H9 (cell line): ENCODE measurements around the gene CPT1B. TPM values are rescaled to one million over a fixed set of nuclear protein-coding genes. Genes with fewer than 3 reads are reported as not detected.

ENCODE experiments used
- DNase-seq: peaks from one replicate; pipeline ENCODE4 v3.0.0-alpha.2; 2017
- H2AFZ ChIP-seq: one replicate; pipeline ENCODE4 v1.6.1; 2013; ENCODE audit warnings: mild to moderate bottlenecking, low read length, control low read depth, moderate library complexity
- H2AK5ac ChIP-seq: 2 replicates; pipeline ENCODE4 v1.6.1; 2013; ENCODE audit warnings: low read length, control low read depth, mixed read lengths; ENCODE audit not compliant: insufficient read length
- H2BK120ac ChIP-seq: one replicate; pipeline ENCODE4 v1.6.1; 2013; ENCODE audit warnings: low read depth, mild to moderate bottlenecking, low read length, control low read depth, inconsistent platforms; ENCODE audit not compliant: poor library complexity, severe bottlenecking
- H2BK12ac ChIP-seq: 2 replicates; pipeline ENCODE4 v1.6.1; 2013; ENCODE audit warnings: low read length, control low read depth, mixed read lengths, low read depth; ENCODE audit not compliant: insufficient read length
- H2BK15ac ChIP-seq: 2 replicates; pipeline ENCODE4 v1.6.1; 2013; ENCODE audit warnings: low read depth, low read length, control low read depth
- H2BK20ac ChIP-seq: one replicate; pipeline ENCODE4 v1.6.1; 2013; ENCODE audit warnings: low read depth, mild to moderate bottlenecking, low read length, control low read depth, inconsistent platforms; ENCODE audit not compliant: poor library complexity, severe bottlenecking
- H2BK5ac ChIP-seq: 2 replicates; pipeline ENCODE4 v1.6.1; 2013; ENCODE audit warnings: low read length, control low read depth, mixed read lengths; ENCODE audit not compliant: insufficient read length
- H3K14ac ChIP-seq: 2 replicates; pipeline ENCODE4 v1.6.1; 2013; ENCODE audit warnings: low read length, control low read depth; ENCODE audit not compliant: insufficient read depth
- H3K18ac ChIP-seq: 2 replicates; pipeline ENCODE4 v1.6.1; 2013; ENCODE audit warnings: low read depth, mild to moderate bottlenecking, mixed read lengths, low read length, control low read depth; ENCODE audit not compliant: insufficient read length
- H3K23ac ChIP-seq: 2 replicates; pipeline ENCODE4 v1.6.1; 2013; ENCODE audit warnings: low read length, control low read depth, mixed read lengths, low read depth; ENCODE audit not compliant: insufficient read length
- H3K23me2 ChIP-seq: 2 replicates; pipeline ENCODE4 v1.6.1; 2013; ENCODE audit warnings: low read depth, mild to moderate bottlenecking, mixed read lengths, low read length, control low read depth; ENCODE audit not compliant: insufficient read length, poor library complexity, severe bottlenecking
- H3K27ac ChIP-seq: 2 replicates; pipeline ENCODE4 v1.5.1; 2013; ENCODE audit warnings: low read length, control low read depth, mixed read lengths, low read depth; ENCODE audit not compliant: insufficient read length
- H3K27me3 ChIP-seq: 2 replicates; pipeline ENCODE4 v1.6.1; 2013; ENCODE audit warnings: low read length, control low read depth, inconsistent platforms; ENCODE audit not compliant: insufficient read depth
- H3K4ac ChIP-seq: 2 replicates; pipeline ENCODE4 v1.6.1; 2013; ENCODE audit warnings: low read depth, mild to moderate bottlenecking, control low read depth, inconsistent platforms, low read length, moderate library complexity
- H3K4me1 ChIP-seq: 2 replicates; pipeline ENCODE4 v1.6.1; 2013; ENCODE audit warnings: low read length, control low read depth, inconsistent platforms; ENCODE audit not compliant: insufficient read depth
- H3K4me2 ChIP-seq: 2 replicates; pipeline ENCODE4 v1.6.1; 2013; ENCODE audit warnings: low read length, control low read depth, mixed read lengths; ENCODE audit not compliant: insufficient read length, insufficient read depth
- H3K56ac ChIP-seq: 2 replicates; pipeline ENCODE4 v1.6.1; 2013; ENCODE audit warnings: low read depth, mild to moderate bottlenecking, mixed read lengths, low read length, control low read depth; ENCODE audit not compliant: insufficient read length
- H3K79me1 ChIP-seq: 2 replicates; pipeline ENCODE4 v1.6.1; 2013; ENCODE audit warnings: low read depth, mild to moderate bottlenecking, moderate library complexity, low read length, control low read depth, inconsistent platforms; ENCODE audit not compliant: insufficient read depth, poor library complexity, severe bottlenecking
- H3K79me2 ChIP-seq: 2 replicates; pipeline ENCODE4 v1.6.1; 2013; ENCODE audit warnings: low read length, control low read depth, inconsistent platforms; ENCODE audit not compliant: insufficient read depth
- H3K9ac ChIP-seq: 2 replicates; pipeline ENCODE4 v1.6.1; 2013; ENCODE audit warnings: low read length, control low read depth, mixed read lengths; ENCODE audit not compliant: insufficient read length; ENCODE audit errors: extremely low read depth
- H3K9me3 ChIP-seq: one replicate; pipeline ENCODE4 v1.6.1; 2013; ENCODE audit warnings: low read depth, low read length, inconsistent platforms; ENCODE audit not compliant: control insufficient read depth
- H3T11ph ChIP-seq: one replicate; pipeline ENCODE4 v1.6.1; 2013; ENCODE audit warnings: mild to moderate bottlenecking, low read length, control low read depth, inconsistent platforms
- H4K20me1 ChIP-seq: one replicate; pipeline ENCODE4 v1.6.1; 2013; ENCODE audit not compliant: control insufficient read depth, insufficient read length, insufficient read depth
- H4K5ac ChIP-seq: 2 replicates; pipeline ENCODE4 v1.6.1; 2013; ENCODE audit warnings: low read depth, mild to moderate bottlenecking, mixed read lengths, low read length, control low read depth; ENCODE audit not compliant: insufficient read length
- H4K8ac ChIP-seq: replicated peaks from 2 replicates; pipeline ENCODE4 v1.6.1; 2013; ENCODE audit warnings: low read length, control low read depth, mixed read lengths, low read depth; ENCODE audit not compliant: insufficient read length
- H4K91ac ChIP-seq: 2 replicates; pipeline ENCODE4 v1.6.1; 2013; ENCODE audit warnings: low read depth, mild to moderate bottlenecking, moderate library complexity, mixed read lengths, low read length, control low read depth; ENCODE audit not compliant: insufficient read length
- H3K27ac Mint-ChIP-seq, 3 experiments: 2 replicates in 2 of 3; 3 replicates in 1 of 3; pipeline ENCODE4 v1.8.0; 2020 to 2021; ENCODE audit warnings: mixed read lengths in 3 of 3, mild to moderate bottlenecking in 1 of 3, moderate library complexity in 1 of 3
- H3K27me3 Mint-ChIP-seq: 2 replicates; pipeline ENCODE4 v1.8.0; 2021; ENCODE audit warnings: low read depth, mild to moderate bottlenecking, moderate library complexity, mixed read lengths
- H3K36me3 Mint-ChIP-seq, 3 experiments: 2 replicates in 2 of 3; 3 replicates in 1 of 3; pipeline ENCODE4 v1.8.0; 2020 to 2021; ENCODE audit warnings: low read depth in 3 of 3, mixed read lengths in 3 of 3; ENCODE audit not compliant: insufficient read depth in 1 of 3
- H3K4me1 Mint-ChIP-seq, 2 experiments: 2 replicates each; pipeline ENCODE4 v1.8.0; 2020; ENCODE audit warnings: mixed read lengths in 2 of 2
- H3K4me3 Mint-ChIP-seq, 2 experiments: 2 replicates in 1 of 2; 3 replicates in 1 of 2; pipeline ENCODE4 v1.8.0; 2020 to 2021; ENCODE audit warnings: mild to moderate bottlenecking in 2 of 2, mixed read lengths in 2 of 2, moderate library complexity in 1 of 2
- H3K9me3 Mint-ChIP-seq, 2 experiments: 2 replicates in 1 of 2; 3 replicates in 1 of 2; pipeline ENCODE4 v1.8.0; 2020; ENCODE audit warnings: mild to moderate bottlenecking in 2 of 2, mixed read lengths in 2 of 2, moderate library complexity in 1 of 2
- CTCF ChIP-seq: fragments of 200-600 bp; sonication (generic); conservative IDR thresholded peaks from 3 replicates; pipeline ENCODE4 v1.8.0; 2021; ENCODE audit warnings: antibody characterized with exemption, mild to moderate bottlenecking
- WGBS: extraction: QIAGEN DNeasy Blood & Tissue Kit; methylation state at CpG from one replicate; pipeline ENCODE4 v1.1.7; 2013; ENCODE audit warnings: missing lambda C conversion rate, low lambda C conversion rate, mixed read lengths; ENCODE audit not compliant: insufficient read length; ENCODE audit errors: extremely low coverage; 5-methylcytosine and 5-hydroxymethylcytosine counted together
- total RNA-seq: library from RNA; stranded (reverse); gene quantifications from 2 replicates; pipeline ENCODE4 v1.2.1, GENCODE V29; 2021

The CPT1B gene
- total RNA-seq, 1 experiment from 2014 or later = 65.7 TPM

GRCh38 chr22:50570861-50571260 lies 7.4 kb downstream of the CPT1B start:
- Histone ChIP-seq H4K5ac (no peak overlapping the region), H3K23me2 (no peaks in the 10 kb centered on the region), H3T11ph (no peak overlapping the region), H3K4me2 (no peak overlapping the region), H2AK5ac (no peak overlapping the region), H3K27me3 (no peaks in the 10 kb centered on the region), H4K91ac (no peak overlapping the region), H3K27ac (no peak overlapping the region), H3K18ac (no peak overlapping the region), H4K8ac (no peak overlapping the region), H2BK15ac (no peak overlapping the region), H2BK12ac (no peak overlapping the region), H4K20me1 (no peaks in the 10 kb centered on the region), H3K4me1 (no peaks in the 10 kb centered on the region), H3K79me2 (no peaks in the 10 kb centered on the region), H3K9me3 (no peaks in the 10 kb centered on the region), H3K4ac (no peak overlapping the region), H2BK5ac (no peak overlapping the region), H3K23ac (no peak overlapping the region), H2BK120ac (no peak overlapping the region), H2AFZ (no peak overlapping the region), H2BK20ac (no peak overlapping the region), H3K9ac (no peak overlapping the region), H3K79me1 (no peaks in the 10 kb centered on the region), H3K56ac (no peak overlapping the region), H3K14ac (no peak overlapping the region)
- TF ChIP-seq CTCF = no peak
- Mint-ChIP-seq H3K27me3 (no peaks in the 10 kb centered on the region; the same call in none of the 2 replicates), H3K4me1 (no peaks in the 10 kb centered on the region), H3K36me3 (peaks cover 13 to 72% (median 65%) of the 10 kb centered on the region in 3 experiments; a peak in 6 of 7 replicates), H3K27ac (peak overlapping the region in 1 of 3 experiments; percentile 16; a peak in 1 of 7 replicates), H3K4me3 (no peak overlapping the region; a peak in 1 of 5 replicates), H3K9me3 (no peaks in the 10 kb centered on the region)
- no CpG with 5 or more reads among the region's 12 CpGs for WGBS
- no peak for DNase-seq
